Hepatocyte (in vitro differentiated cells): ENCODE data around the gene PHF20.

Experiments
- CTCF ChIP-seq: fragments of 200-600 bp; sonication (generic); IDR thresholded peaks from 2 replicates; pipeline ENCODE4 v1.5.1; 2016; ENCODE audit warnings: antibody characterized with exemption, mild to moderate bottlenecking; ENCODE audit not compliant: poor library complexity
- EZH2 ChIP-seq: fragments of 200-600 bp; sonication (generic); IDR thresholded peaks from 2 replicates; pipeline ENCODE4 v1.6.1; 2016; ENCODE audit warnings: antibody characterized with exemption, mild to moderate bottlenecking, borderline replicate concordance
- EZH2phosphoT487 ChIP-seq: fragments of 200-600 bp; sonication (generic); IDR thresholded peaks from one replicate; pipeline ENCODE4 v1.6.1; 2018; ENCODE audit warnings: antibody characterized with exemption, mild to moderate bottlenecking, low read depth, moderate library complexity; ENCODE audit not compliant: unreplicated experiment, severe bottlenecking

GRCh38 chr20:35920523-35920922 lies 148.7 kb downstream of the PHF20 start:
- no peak for TF ChIP-seq CTCF
- TF ChIP-seq EZH2, result no peak
- no peak for TF ChIP-seq EZH2phosphoT487
